ENCODE measurements around the gene KAT8.

The KAT8 gene

GRCh38 chr16:31083081-31083480 lies 34.4 kb upstream of the KAT8 start:
- no peaks in the 10 kb centered on the region; the same call in 1 of the 2 replicates for H3K4me1 ChIP-seq
- H3K4me3 ChIP-seq (ENCODE audit: low read depth, low read length) = no peak overlapping the region
- TF ChIP-seq CTCF (IDR thresholded peaks at IDR 0.05; ENCODE audit: low read depth, low read length) = no peak
- no peaks in the 10 kb centered on the region for H3K9me3 ChIP-seq
- H3K27me3 ChIP-seq = no peaks in the 10 kb centered on the region
- no peak for DNase-seq
- peaks cover 40% of the 10 kb centered on the region for H3K36me3 ChIP-seq

GRCh38 chr16:31083556-31083955 lies 33.9 kb upstream of the KAT8 start:
- H3K27me3 ChIP-seq = no peaks in the 10 kb centered on the region
- no peaks in the 10 kb centered on the region for H3K9me3 ChIP-seq
- TF ChIP-seq CTCF (IDR thresholded peaks at IDR 0.05; ENCODE audit: low read depth, low read length) = no peak
- no peak overlapping the region for H3K4me3 ChIP-seq (ENCODE audit: low read depth, low read length)
- H3K4me1 ChIP-seq = no peaks in the 10 kb centered on the region; the same call in 1 of the 2 replicates
- H3K36me3 ChIP-seq = peaks cover 35% of the 10 kb centered on the region
- DNase-seq = no peak

- H3K36me3 ChIP-seq = peaks cover 31% of the 10 kb centered on the region
- no peak for TF ChIP-seq CTCF (IDR thresholded peaks at IDR 0.05; ENCODE audit: low read depth, low read length)
- DNase-seq = no peak
- H3K4me3 ChIP-seq (ENCODE audit: low read depth, low read length) = no peak overlapping the region
- H3K27me3 ChIP-seq = no peaks in the 10 kb centered on the region
- no peaks in the 10 kb centered on the region; the same call in 1 of the 2 replicates for H3K4me1 ChIP-seq
- no peaks in the 10 kb centered on the region for H3K9me3 ChIP-seq
Measured at GRCh38 chr16:31083981-31084380, 33.5 kb upstream of the KAT8 start.

- Histone ChIP-seq H3K27me3 (no peaks in the 10 kb centered on the region), H3K4me1 (no peaks in the 10 kb centered on the region; the same call in 1 of the 2 replicates), H3K36me3 (peaks cover 24% of the 10 kb centered on the region), H3K9me3 (no peaks in the 10 kb centered on the region), H3K4me3 (ENCODE audit: low read depth, low read length) (no peak overlapping the region)
- no peak for TF ChIP-seq CTCF (IDR thresholded peaks at IDR 0.05; ENCODE audit: low read depth, low read length)
- DNase-seq = no peak
Measured at GRCh38 chr16:31084584-31085302, 32.7 kb upstream of the KAT8 start.

GRCh38 chr16:31085411-31085810 lies 32.1 kb upstream of the KAT8 start:
- Histone ChIP-seq H3K9me3 (no peaks in the 10 kb centered on the region), H3K4me1 (no peaks in the 10 kb centered on the region; the same call in 1 of the 2 replicates), H3K27me3 (no peaks in the 10 kb centered on the region), H3K36me3 (peaks cover 19% of the 10 kb centered on the region), H3K4me3 (ENCODE audit: low read depth, low read length) (no peak overlapping the region)
- no peak for TF ChIP-seq CTCF (IDR thresholded peaks at IDR 0.05; ENCODE audit: low read depth, low read length)
- no peak for DNase-seq

- no peak for DNase-seq
- Histone ChIP-seq H3K9me3 (no peaks in the 10 kb centered on the region), H3K4me3 (ENCODE audit: low read depth, low read length) (no peak overlapping the region), H3K27me3 (no peaks in the 10 kb centered on the region), H3K4me1 (no peaks in the 10 kb centered on the region; the same call in 1 of the 2 replicates), H3K36me3 (peaks cover 19% of the 10 kb centered on the region)
- TF ChIP-seq CTCF (IDR thresholded peaks at IDR 0.05; ENCODE audit: low read depth, low read length) = no peak
Measured at GRCh38 chr16:31085873-31086628, 31.4 kb upstream of the KAT8 start.
